HL-60 (cell line): ENCODE results near the gene ADAMTS2.

Experiments
- GABPA ChIP-seq: IDR thresholded peaks from 2 replicates; pipeline ENCODE4 v1.6.1; 2012; ENCODE audit warnings: low read depth
- POLR2AphosphoS5 ChIP-seq: IDR thresholded peaks from 2 replicates; pipeline ENCODE4 v1.6.1; 2012; ENCODE audit warnings: low read depth
- SPI1 ChIP-seq: IDR thresholded peaks from 2 replicates; pipeline ENCODE4 v1.6.1; 2012; ENCODE audit warnings: low read depth, mild to moderate bottlenecking, borderline replicate concordance
- TF ChIP-seq, protein P1 (sequence below): IDR thresholded peaks from one replicate; pipeline ENCODE4 v1.5.1; 2011; ENCODE audit warnings: low read length, control low read depth, inconsistent platforms; ENCODE audit not compliant: insufficient read depth
- TF ChIP-seq, protein P2 (sequence below): IDR thresholded peaks from 2 replicates; pipeline ENCODE4 v1.6.1; 2012; ENCODE audit warnings: low read depth; ENCODE audit not compliant: insufficient replicate concordance

DNA sequence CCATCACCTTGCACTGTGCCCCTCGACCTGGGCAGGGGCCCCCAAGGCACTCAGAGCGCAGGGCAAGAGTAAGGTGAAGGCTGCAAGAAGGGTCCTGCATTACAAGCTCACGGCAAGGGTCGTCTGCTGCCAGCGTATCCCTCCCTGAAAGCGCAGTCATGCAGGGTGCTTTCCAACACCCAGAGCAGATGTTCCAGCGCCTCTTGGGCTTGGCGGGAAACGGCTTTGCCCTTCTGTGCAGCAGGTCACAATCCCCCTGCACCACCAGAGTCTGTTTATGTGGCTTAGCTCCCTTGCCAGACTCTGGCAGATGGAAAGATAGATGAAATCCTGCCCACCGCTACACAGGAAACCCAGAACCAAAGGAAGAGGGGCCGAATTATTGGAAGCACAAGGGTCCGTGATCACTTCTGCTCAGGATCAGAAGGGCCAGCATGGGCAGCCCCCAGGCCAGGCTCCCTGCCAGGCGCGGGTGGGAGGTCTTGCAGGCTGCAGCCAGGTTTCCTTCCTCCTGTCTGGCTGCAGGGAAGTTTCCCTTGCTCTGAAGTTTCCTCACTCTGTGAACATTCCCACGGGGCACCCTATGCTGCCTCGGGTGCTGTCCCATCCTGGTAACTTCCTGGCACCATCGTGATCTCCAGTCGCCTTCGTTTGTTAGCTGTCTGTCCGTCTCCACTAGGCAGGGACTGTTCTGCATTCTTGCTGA, 152.9 kb downstream of the ADAMTS2 start:
- TF ChIP-seq, protein P1, sequence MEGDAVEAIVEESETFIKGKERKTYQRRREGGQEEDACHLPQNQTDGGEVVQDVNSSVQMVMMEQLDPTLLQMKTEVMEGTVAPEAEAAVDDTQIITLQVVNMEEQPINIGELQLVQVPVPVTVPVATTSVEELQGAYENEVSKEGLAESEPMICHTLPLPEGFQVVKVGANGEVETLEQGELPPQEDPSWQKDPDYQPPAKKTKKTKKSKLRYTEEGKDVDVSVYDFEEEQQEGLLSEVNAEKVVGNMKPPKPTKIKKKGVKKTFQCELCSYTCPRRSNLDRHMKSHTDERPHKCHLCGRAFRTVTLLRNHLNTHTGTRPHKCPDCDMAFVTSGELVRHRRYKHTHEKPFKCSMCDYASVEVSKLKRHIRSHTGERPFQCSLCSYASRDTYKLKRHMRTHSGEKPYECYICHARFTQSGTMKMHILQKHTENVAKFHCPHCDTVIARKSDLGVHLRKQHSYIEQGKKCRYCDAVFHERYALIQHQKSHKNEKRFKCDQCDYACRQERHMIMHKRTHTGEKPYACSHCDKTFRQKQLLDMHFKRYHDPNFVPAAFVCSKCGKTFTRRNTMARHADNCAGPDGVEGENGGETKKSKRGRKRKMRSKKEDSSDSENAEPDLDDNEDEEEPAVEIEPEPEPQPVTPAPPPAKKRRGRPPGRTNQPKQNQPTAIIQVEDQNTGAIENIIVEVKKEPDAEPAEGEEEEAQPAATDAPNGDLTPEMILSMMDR: no peak
- no peak for TF ChIP-seq POLR2AphosphoS5
- TF ChIP-seq SPI1: no peak
- TF ChIP-seq GABPA: no peak
- TF ChIP-seq, protein P2, sequence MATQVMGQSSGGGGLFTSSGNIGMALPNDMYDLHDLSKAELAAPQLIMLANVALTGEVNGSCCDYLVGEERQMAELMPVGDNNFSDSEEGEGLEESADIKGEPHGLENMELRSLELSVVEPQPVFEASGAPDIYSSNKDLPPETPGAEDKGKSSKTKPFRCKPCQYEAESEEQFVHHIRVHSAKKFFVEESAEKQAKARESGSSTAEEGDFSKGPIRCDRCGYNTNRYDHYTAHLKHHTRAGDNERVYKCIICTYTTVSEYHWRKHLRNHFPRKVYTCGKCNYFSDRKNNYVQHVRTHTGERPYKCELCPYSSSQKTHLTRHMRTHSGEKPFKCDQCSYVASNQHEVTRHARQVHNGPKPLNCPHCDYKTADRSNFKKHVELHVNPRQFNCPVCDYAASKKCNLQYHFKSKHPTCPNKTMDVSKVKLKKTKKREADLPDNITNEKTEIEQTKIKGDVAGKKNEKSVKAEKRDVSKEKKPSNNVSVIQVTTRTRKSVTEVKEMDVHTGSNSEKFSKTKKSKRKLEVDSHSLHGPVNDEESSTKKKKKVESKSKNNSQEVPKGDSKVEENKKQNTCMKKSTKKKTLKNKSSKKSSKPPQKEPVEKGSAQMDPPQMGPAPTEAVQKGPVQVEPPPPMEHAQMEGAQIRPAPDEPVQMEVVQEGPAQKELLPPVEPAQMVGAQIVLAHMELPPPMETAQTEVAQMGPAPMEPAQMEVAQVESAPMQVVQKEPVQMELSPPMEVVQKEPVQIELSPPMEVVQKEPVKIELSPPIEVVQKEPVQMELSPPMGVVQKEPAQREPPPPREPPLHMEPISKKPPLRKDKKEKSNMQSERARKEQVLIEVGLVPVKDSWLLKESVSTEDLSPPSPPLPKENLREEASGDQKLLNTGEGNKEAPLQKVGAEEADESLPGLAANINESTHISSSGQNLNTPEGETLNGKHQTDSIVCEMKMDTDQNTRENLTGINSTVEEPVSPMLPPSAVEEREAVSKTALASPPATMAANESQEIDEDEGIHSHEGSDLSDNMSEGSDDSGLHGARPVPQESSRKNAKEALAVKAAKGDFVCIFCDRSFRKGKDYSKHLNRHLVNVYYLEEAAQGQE: no peak
